Renal cortex interstitium (tissue), 15 donors: ENCODE measurements around the gene A4GALT. TPM values are rescaled to one million over a fixed set of nuclear protein-coding genes. Genes with fewer than 3 reads are reported as not detected.
"Not testable (repeated sequence)": the region's sequence is repeated elsewhere in the genome, so short reads cannot be mapped to it uniquely, and the experiment has no call there.

Experiments
- DNase-seq, 11 donors: peaks; one replicate each; pipeline ENCODE4 v3.0.0-alpha.2; 2013; ENCODE audit warnings: low read depth in 9 of 11, low spot score in 4 of 11; ENCODE audit errors: extremely low read depth in 1 of 11
- long read RNA-seq, 16 experiments: transcript quantifications; one replicate each; lab custom pipeline, GENCODE V29; 2026
- polyA plus RNA-seq, 3 donors: library from polyadenylated mRNA; unstranded; fragments of 120-200 nt; gene quantifications; one replicate each; pipeline ENCODE4 v1.2.1, GENCODE V29; 2013; ENCODE audit not compliant: insufficient read length in 3 of 3

A4GALT gene, protein sequence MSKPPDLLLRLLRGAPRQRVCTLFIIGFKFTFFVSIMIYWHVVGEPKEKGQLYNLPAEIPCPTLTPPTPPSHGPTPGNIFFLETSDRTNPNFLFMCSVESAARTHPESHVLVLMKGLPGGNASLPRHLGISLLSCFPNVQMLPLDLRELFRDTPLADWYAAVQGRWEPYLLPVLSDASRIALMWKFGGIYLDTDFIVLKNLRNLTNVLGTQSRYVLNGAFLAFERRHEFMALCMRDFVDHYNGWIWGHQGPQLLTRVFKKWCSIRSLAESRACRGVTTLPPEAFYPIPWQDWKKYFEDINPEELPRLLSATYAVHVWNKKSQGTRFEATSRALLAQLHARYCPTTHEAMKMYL
- 10 to 100 TPM; 15.2 to 22.2 (median 20.1) TPM for polyA plus RNA-seq
- long read RNA-seq, donor 1, transcript A4GALT-206 (3 exons, 2,141 nt), result major isoform, 7 of 7 reads
- long read RNA-seq, donor 1, partial matches to known transcripts, result 0 of 7 reads
- long read RNA-seq, donor 1, other reads (novel, unspliced or antisense), result 0 of 7 reads
- long read RNA-seq, donor 2, transcript A4GALT-206 (3 exons, 2,141 nt), result major isoform, 8 of 9 reads
- long read RNA-seq, donor 2, partial matches to known transcripts, result 0 of 9 reads
- long read RNA-seq, donor 2, other reads (novel, unspliced or antisense), result 0 of 9 reads
- long read RNA-seq, donor 3, transcript A4GALT-206 (3 exons, 2,141 nt), result major isoform, 14 of 16 reads
- long read RNA-seq, donor 3, partial matches to known transcripts, result 0 of 16 reads
- long read RNA-seq, donor 3, other reads (novel, unspliced or antisense), result 0 of 16 reads
- long read RNA-seq, donor 4, transcript A4GALT-206 (3 exons, 2,141 nt), result major isoform, 12 of 13 reads
- long read RNA-seq, donor 4, partial matches to known transcripts, result 0 of 13 reads
- long read RNA-seq, donor 4, other reads (novel, unspliced or antisense), result 0 of 13 reads
- long read RNA-seq, donor 5, transcript A4GALT-206 (3 exons, 2,141 nt), result major isoform, 15 of 18 reads
- long read RNA-seq, donor 5, partial matches to known transcripts, result 0 of 18 reads
- long read RNA-seq, donor 5, other reads (novel, unspliced or antisense), result 0 of 18 reads
- long read RNA-seq, donor 6, transcript A4GALT-206 (3 exons, 2,141 nt), result major isoform, 5 of 20 reads
- long read RNA-seq, donor 6, partial matches to known transcripts, result 10 of 20 reads
- long read RNA-seq, donor 6, other reads (novel, unspliced or antisense), result 0 of 20 reads
- long read RNA-seq, donor 7, partial matches to known transcripts, result 0 of 5 reads
- long read RNA-seq, donor 7, other reads (novel, unspliced or antisense), result 0 of 5 reads
- long read RNA-seq, donor 8, transcript A4GALT-206 (3 exons, 2,141 nt), result major isoform, 13 of 15 reads
- long read RNA-seq, donor 8, partial matches to known transcripts, result 0 of 15 reads
- long read RNA-seq, donor 8, other reads (novel, unspliced or antisense), result 0 of 15 reads
- long read RNA-seq, donor 9, transcript A4GALT-206 (3 exons, 2,141 nt), result major isoform, 8 of 10 reads
- long read RNA-seq, donor 9, partial matches to known transcripts, result 0 of 10 reads
- long read RNA-seq, donor 9, other reads (novel, unspliced or antisense), result 0 of 10 reads
- long read RNA-seq, donor 10, transcript A4GALT-206 (3 exons, 2,141 nt), result major isoform, 8 of 11 reads
- long read RNA-seq, donor 10, partial matches to known transcripts, result 0 of 11 reads
- long read RNA-seq, donor 10, other reads (novel, unspliced or antisense), result 0 of 11 reads
- long read RNA-seq, donor 11, transcript A4GALT-206 (3 exons, 2,141 nt), result major isoform, 8 of 9 reads
- long read RNA-seq, donor 11, partial matches to known transcripts, result 0 of 9 reads
- long read RNA-seq, donor 11, other reads (novel, unspliced or antisense), result 0 of 9 reads
- long read RNA-seq, donor 12, partial matches to known transcripts, result 0 of 3 reads
- long read RNA-seq, donor 12, other reads (novel, unspliced or antisense), result 0 of 3 reads
- long read RNA-seq, donor 13, transcript A4GALT-206 (3 exons, 2,141 nt), result major isoform, 12 of 16 reads
- long read RNA-seq, donor 13, partial matches to known transcripts, result 0 of 16 reads
- long read RNA-seq, donor 13, other reads (novel, unspliced or antisense), result 0 of 16 reads
- long read RNA-seq, donor 14, transcript A4GALT-206 (3 exons, 2,141 nt), result major isoform, 5 of 5 reads
- long read RNA-seq, donor 14, partial matches to known transcripts, result 0 of 5 reads
- long read RNA-seq, donor 14, other reads (novel, unspliced or antisense), result 0 of 5 reads
- long read RNA-seq, donor 15, partial matches to known transcripts, result 0 of 7 reads
- long read RNA-seq, donor 15, other reads (novel, unspliced or antisense), result 0 of 7 reads
- long read RNA-seq, donor 16, transcript A4GALT-206 (3 exons, 2,141 nt), result major isoform, 18 of 22 reads
- long read RNA-seq, donor 16, partial matches to known transcripts, result 0 of 22 reads
- long read RNA-seq, donor 16, other reads (novel, unspliced or antisense), result 0 of 22 reads

DNA sequence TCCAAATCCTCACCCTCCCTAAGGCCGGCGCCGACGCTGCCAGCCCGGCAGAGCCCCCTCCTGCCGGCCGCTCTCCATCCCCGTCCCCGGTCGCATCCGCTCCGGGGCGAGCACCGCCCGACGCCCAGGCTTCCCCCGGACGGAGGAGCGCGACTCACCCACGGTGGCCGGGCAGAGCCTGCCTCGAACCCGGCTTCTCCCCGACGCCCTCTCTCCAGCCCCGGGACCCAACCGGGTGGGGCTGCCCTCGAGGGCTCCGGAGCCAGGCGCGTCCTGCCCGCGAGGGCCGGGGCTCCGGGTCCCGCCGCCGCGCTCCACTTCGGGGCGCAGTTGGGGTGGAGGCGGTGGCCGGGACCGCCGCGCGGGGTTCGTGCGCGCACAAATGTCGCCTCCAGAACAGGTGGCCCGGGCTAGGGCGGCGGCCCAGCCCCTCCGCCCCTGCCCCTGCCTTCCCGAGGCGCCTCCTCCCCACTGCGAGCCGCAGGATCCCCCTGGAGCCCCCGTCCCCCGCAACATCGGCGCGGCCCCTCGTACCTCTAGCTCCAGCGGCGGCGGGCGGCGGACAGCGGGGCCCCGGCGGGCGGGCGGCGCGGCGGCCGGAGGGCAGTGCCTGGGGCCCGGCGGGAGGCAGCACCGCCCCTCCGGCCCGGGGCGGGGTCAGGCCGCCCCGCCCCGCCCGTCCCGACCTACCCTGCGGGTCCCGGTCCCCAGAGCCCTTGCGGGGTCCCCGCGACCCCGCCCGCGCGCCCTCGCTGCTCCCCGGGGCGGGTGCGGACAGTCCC is at the start of gene A4GALT:
TSS of gene A4GALT (minus strand) at position 608 of the 782 bp plus-strand sequence. CDS start 26,919 bp downstream, outside the sequence.
- DNase-seq, result no peak

DNA sequence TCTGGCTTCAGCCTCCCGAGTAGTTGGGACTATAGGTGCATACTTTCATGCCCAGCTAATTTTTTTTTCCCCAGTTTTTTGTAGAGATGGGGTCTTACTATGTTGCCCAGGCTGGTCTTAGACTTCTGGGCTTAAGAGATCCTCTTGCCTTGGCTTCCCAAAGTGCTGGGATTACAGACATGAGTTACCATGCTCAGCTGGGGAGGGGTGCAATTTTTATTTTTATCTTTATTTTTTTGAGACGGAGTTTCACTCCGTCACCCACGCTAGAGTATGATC is 49.7 kb upstream of the A4GALT start:
- DNase-seq, result no peak

DNA sequence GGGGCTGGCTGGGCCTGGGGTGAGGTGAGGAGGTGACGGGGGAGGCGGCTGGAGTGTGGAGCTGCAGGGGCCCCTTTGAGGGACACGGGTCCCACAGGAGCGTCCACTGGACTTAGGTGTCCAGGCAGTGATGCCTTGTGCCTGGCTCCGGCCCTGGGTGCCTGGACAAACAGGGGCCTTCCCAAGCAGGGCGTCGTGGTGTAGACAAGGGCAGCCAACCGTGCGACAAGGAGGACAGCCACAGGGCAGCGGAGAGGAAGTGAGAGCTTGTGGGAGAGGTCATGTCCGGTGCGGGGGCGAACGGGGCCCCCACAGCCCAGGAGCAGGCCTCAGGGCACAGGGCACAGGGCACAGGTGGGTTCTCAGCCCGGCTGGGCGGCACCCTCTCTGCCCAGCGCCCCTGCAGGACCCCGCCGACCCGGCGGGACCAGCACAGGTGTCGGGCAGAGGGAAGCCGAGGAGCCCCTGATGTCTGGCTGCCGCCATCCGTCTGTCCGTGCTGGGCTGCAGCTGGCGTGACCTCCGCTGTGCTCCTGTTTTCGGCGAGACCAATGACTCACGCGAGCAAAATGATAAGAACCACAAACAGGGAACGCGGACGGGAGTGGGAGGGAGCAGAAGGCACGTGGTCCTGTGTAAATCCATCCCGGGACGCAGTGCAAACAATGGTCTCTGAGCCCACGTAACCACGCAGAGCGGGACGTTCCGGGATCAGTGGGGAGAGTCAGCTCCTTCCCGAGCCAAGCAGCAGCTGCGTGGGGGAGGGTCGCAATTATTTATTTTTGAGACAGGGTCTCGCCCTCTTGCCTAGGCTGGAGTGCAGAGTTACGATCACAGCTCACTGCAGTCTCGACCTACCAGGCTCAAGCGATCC is 49.1 kb upstream of the A4GALT start:
- peak in 6 of 11 donors; percentile 19 to 36 (median 27) for DNase-seq

DNA sequence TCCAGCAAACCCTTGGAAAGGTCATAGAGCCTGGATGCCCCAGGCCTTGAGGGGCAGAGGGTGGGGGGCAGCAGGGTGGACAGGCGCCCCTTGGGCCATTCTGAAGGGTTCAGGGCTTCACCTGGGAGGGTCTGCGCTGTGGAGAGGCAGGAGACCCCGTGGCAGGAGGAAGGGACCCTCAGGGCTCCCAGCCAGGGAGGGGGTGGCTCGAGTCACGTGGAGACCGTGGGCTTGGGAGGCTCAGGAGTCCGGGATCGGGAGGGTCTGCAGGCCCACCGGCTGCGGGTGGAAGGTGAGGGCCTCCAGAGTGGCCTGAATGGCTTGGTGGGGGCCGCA is 48.5 kb upstream of the A4GALT start:
- DNase-seq, result no peak

DNA sequence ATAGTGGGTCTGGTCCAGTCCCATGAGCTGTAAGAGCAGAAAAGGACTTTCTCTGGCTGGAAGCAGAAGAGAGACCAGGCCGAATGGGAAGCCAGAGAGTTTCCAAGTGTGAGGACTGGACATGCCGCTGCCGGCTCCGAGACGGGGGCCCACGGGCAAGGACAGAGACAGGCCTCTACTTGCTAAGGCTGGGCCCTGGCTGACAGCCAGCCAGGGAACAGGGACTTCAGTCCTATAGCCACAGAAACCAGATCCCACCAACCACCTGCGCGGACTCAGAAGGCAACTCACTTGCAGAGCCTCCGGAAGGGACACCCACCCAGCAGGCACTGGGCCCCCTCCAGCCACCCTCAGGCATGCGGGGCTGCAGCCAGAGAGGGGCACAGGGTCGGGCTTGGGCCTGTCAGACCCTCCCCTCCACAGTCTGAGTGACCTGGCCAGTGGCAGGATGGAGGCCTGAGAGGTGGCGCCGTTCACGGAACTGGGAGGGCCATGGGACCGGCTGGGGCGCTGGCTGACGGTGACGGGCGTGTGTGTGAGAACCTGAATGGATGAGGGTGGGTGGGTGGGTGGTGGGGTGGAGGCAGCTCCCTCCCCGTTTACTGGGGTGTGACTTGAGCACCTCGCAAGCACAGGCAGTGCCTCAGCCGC is 47.8 kb upstream of the A4GALT start:
- DNase-seq, result no peak

DNA sequence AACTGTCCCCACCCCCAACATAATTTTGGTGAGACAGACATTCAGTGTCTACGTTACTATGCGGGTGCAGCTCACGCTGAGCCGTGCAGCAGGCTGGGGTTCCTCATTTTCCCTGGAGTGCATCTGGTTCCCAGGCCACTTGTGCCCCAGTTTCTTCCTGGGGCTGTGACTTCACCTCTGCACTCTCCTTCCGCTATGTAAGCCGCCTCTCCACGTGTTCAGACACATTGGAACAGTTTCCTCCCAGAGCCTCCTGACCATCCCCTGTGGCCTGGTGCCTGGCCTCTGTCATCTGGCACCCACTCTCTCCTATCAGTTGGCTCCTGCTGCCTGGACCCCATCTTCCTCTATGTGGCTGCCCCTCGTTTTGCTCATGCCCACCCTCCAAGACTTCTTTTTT is 46.2 kb upstream of the A4GALT start:
- DNase-seq, result no peak

DNA sequence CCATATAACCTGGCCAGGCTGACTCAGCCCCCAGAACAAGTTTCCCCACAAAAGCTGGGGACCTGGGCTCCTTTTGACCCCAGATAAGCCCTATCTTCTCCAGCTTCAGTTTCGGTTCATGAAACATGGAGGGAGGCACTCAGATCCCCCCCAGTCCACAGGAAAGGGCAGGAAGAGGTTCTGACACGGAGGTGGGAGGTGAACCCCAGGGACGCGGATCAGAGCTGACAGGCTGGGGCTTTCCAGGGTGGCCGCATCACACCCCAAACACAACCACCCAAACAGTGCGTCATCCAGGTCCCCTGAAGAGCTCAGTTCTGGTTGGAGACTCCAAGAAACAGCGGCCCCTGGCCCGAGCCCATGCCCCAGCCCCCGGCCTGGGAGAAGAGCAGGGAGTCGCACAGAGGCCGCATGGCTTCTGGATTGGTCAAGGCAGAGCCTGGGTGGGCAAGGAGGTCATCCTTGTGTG is 44.3 kb upstream of the A4GALT start:
- no peak for DNase-seq

DNA sequence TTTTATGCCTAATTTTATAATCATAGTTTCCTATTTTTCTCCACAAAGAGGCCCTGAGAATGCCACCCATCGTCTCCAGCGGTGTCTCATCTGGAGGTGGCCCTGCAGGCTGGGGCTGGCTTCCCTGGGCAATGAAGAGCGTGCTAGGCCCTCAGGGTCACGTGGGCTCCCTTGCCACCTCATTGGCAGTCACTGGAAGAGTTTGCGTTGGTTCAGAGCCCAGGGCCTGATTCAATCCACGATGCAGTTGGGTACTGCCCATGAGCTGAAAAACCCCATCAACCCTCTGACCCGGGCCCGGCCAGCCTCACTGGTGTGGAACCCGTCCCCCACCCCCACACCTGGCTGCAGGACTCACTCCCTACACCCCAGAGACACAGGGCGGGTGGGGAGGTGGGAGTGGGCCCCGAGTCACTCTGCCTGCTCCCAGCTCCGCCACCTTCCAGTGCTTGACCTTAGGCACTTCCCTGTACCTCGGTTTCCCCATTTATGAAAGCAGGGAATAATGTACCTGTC is 43.4 kb upstream of the A4GALT start:
- no peak for DNase-seq

DNA sequence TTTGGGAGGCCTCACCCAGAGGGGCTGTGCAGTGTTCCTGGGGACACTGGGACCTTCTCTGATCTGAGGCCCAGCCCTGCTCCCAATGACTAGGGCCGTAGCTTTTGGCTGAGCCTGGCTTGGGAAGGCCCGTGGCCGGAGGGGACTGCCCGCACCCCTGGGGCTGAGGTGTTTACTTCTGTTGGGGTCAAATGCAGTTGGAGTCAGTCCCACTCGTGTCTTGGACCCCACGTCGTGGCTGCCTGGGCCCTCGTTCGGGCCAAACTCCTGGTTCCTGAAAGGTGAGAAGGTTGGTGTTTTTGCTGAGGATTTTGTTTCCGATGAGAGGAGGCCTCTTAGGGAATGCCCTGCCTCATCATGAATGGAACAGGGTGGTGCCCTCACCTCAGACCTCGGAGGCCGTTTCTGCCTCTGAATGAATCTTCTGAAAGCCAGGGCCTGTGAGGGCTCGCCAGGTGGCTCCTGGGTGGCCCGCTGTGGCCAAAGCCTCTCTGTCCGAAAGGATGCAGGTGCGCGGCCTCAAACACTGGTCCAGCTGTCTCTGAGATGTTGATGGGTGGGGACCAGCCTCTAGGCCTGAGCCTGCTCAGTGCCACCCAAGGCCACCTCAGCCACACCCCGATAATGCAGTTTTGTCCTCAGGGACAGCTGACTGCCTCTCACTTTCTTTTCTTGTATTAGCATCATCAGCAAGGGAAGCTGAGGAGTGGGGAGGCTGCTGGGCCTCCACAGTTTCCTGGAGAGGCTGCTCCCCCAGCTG is 40.3 kb upstream of the A4GALT start:
- no peak for DNase-seq

DNA sequence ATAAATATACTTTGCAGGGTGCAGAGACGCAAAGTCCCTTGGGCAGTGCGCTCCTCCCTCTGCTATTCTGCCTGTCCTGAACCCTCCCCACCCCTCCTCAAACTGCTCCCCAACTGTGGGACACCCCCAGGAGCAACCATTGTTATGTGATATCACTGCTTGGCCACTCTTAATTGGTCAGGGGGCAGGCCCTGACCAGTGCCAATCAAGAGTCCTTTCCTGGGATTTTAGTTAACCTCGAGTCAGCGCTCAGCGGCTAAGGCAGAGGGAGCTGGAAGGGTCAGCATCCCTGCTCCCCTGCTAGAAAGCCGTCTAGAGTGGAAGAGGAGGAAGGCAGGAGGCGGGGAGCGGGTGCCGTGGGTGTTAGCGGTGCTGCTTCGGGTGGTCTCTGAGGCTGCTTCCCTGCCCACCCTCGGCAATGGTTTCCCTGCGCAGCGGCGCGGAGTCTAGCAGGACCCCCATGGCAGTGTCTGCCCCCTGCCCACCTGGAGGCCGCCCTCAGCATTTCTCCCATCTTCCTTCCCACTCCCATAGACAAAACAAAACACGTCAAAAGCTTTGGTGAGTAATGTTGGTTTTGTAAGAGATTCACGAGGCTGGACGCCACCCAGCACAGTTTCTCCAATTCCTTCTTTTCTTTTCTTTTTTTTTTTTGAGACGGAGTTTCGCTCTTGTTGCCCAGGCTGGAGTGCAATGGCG is 38.4 kb upstream of the A4GALT start:
- DNase-seq, result no peak

DNA sequence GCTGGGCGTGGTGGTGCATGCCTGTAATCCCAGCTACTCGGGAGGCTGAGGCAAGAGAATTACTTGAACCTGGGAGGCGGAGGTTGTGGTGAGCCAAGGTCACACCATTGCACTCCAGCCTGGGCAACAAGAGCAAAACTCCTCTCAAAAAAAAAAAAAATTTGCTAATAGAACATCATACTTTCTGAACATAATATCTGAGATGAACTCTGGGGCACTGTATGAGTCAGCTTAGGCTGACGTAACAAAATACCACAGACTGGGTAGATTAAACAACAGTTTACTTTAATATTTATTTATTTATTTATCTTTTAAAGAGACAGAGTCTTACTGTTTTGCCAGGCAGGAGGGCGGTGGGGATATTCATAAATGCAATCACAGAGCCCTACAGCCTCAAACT is 34.9 kb upstream of the A4GALT start:
- not testable (repeated sequence) for DNase-seq

DNA sequence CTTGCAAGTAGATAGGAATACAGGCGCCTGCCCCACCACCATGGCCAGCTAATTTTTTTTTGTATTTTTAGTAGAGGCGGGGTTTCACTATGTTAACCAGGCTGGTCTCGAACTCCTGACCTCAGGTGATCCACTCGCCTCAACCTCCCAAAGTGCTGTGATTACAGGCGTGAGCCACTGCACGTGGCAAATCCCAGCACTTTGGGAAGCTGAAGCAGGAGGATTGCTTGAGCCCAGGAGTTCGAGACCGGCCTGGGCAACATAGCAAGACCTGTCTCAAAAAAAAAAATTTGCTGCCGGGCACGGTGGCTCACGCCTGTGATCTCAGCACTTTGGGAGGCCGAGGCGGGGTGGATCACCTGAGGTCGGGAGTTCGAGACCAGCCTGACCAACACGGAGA is 34.5 kb upstream of the A4GALT start:
- DNase-seq, result not testable (repeated sequence)

DNA sequence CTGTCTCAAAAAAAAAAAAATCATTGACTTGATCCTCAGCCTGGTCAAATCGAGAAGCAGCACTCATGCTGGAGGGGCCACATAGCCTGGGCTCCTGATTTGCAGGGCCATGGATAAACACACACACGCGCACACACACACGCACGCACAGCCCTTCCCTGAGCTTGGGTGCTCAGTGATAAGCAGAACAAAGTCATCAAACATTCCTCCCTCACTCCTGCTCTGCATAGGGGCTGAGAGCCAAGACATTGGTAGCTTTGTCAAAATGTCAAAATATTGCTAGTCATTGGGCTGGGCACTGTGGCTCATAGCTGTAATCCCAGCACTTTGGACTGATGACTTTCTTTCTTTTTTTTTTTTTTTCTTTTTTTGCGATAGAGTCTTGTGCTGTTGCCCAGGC is 34.0 kb upstream of the A4GALT start:
- no peak for DNase-seq

DNA sequence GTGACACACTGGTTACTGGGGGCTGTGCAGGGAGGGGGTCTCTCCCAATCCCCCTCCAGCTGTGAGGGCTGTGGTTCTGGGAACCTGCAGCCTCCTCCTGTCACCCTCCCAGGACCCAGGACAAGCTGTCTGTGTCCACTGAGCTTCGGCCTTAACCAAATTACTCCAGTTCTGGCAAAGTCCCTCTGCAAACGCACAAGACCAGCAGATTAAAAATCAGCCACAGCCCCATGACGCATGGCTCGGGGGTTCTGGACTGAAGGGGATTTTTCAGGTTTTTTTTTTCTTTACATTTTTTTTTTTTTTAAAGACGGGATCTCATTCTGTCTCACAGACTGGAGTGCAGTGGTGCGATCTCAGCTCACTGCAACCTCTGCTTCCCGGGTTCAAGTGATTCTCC is 32.2 kb upstream of the A4GALT start:
- DNase-seq, result no peak
